DND-41 (cell line): Measurements from ENCODE around the gene MYLK4.

Experiments
- ATAC-seq: fragments of 200-7000 bp; cut with Tn5 transposase; 3 replicates; pipeline ENCODE4 v1.9.1; 2021; ENCODE audit warnings: low read depth; ENCODE audit not compliant: insufficient read depth
- DNase-seq: peaks from one replicate; pipeline ENCODE4 v3.0.0-alpha.2; 2020
- H2AFZ ChIP-seq: 2 replicates; pipeline ENCODE4 v1.6.0; 2012; ENCODE audit warnings: low read depth, low read length
- H3K27ac ChIP-seq: 2 replicates; pipeline ENCODE4 v1.5.1; 2012; ENCODE audit warnings: low read length, inconsistent platforms
- H3K27me3 ChIP-seq: fragments of 200-600 bp; sonication (generic); 2 replicates; pipeline ENCODE4 v1.6.0; 2012; ENCODE audit warnings: low read length, mild to moderate bottlenecking, inconsistent platforms; ENCODE audit not compliant: insufficient read depth, poor library complexity
- H3K36me3 ChIP-seq: 2 replicates; pipeline ENCODE4 v1.5.1; 2012; ENCODE audit warnings: low read length, inconsistent platforms; ENCODE audit not compliant: insufficient read depth
- H3K4me1 ChIP-seq: 2 replicates; pipeline ENCODE4 v1.5.1; 2012; ENCODE audit warnings: mild to moderate bottlenecking, low read length; ENCODE audit not compliant: insufficient read depth
- H3K4me2 ChIP-seq: 2 replicates; pipeline ENCODE4 v1.6.0; 2012; ENCODE audit warnings: mild to moderate bottlenecking, moderate library complexity, low read length, inconsistent platforms; ENCODE audit not compliant: insufficient read depth
- H3K4me3 ChIP-seq, 2 experiments: fragments of 200-600 bp in 1 of 2; shearing (Covaris generic) in 1 of 2; 2 replicates each; pipeline ENCODE4 v1.5.1; 2012 to 2016; ENCODE audit warnings: inconsistent platforms in 2 of 2, low read length in 2 of 2, mild to moderate bottlenecking in 2 of 2, low read depth in 1 of 2, moderate library complexity in 1 of 2
- H3K79me2 ChIP-seq: 2 replicates; pipeline ENCODE4 v1.6.0; 2012; ENCODE audit warnings: low read length, inconsistent platforms; ENCODE audit not compliant: insufficient read depth
- H3K9ac ChIP-seq: 2 replicates; pipeline ENCODE4 v1.6.0; 2012; ENCODE audit warnings: low read depth, mild to moderate bottlenecking, inconsistent platforms, low read length, moderate library complexity
- H3K9me3 ChIP-seq: 2 replicates; pipeline ENCODE4 v1.5.1; 2012; ENCODE audit warnings: low read length, moderate library complexity, mild to moderate bottlenecking, inconsistent platforms; ENCODE audit not compliant: insufficient read depth, severe bottlenecking
- H4K20me1 ChIP-seq: 2 replicates; pipeline ENCODE4 v1.6.0; 2012; ENCODE audit warnings: low read length; ENCODE audit not compliant: insufficient read depth
- CTCF ChIP-seq: IDR thresholded peaks from 2 replicates; pipeline ENCODE4 v1.5.1; 2012; ENCODE audit warnings: borderline replicate concordance, low read length, moderate library complexity, mild to moderate bottlenecking; ENCODE audit not compliant: poor library complexity, severe bottlenecking; ENCODE audit errors: extremely low read depth
- EZH2 ChIP-seq: IDR thresholded peaks from 3 replicates; pipeline ENCODE4 v1.6.1; 2012; ENCODE audit warnings: borderline replicate concordance, low read depth, mild to moderate bottlenecking, moderate library complexity, low read length, inconsistent platforms; ENCODE audit not compliant: severe bottlenecking

Gene MYLK4

DNA sequence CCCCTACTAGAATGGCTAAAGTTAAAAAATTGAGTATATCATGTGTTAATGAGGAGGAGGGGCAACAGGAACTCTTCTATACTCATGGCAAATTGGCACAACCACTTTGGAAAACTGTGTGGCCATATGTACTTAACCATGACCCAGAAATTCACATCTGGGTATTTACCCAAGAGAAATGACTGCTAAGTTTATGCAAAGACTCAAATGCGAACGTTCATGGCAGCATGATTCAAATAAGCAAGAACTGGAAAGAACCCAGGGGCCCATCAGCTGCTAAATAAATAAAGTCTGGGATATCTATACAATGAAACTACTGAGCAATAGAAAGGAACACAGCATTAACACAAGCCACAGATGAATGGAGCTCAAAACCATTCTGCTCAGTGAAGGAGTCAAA, 107.6 kb downstream of the MYLK4 start:
- Histone ChIP-seq H3K79me2 (no peaks in the 10 kb centered on the region), H3K4me2 (no peak overlapping the region), H2AFZ (no peak overlapping the region), H3K27ac (no peak overlapping the region), H3K9ac (no peak overlapping the region), H3K27me3 (peaks cover 15% of the 10 kb centered on the region), H4K20me1 (no peaks in the 10 kb centered on the region; the same call in 1 of the 2 replicates), H3K4me3 (no peak overlapping the region), H3K36me3 (no peaks in the 10 kb centered on the region), H3K4me1 (no peaks in the 10 kb centered on the region), H3K9me3 (no peaks in the 10 kb centered on the region)
- no peak for TF ChIP-seq CTCF
- TF ChIP-seq EZH2 = no peak
- ATAC-seq (no peak), DNase-seq (no peak)

- Histone ChIP-seq H3K9me3 (no peaks in the 10 kb centered on the region), H3K36me3 (no peaks in the 10 kb centered on the region), H3K27ac (no peak overlapping the region), H2AFZ (no peak overlapping the region), H3K4me3 (no peak overlapping the region), H3K79me2 (no peaks in the 10 kb centered on the region), H3K4me1 (no peaks in the 10 kb centered on the region), H4K20me1 (no peaks in the 10 kb centered on the region; the same call in 1 of the 2 replicates), H3K27me3 (peaks cover 13% of the 10 kb centered on the region), H3K9ac (no peak overlapping the region), H3K4me2 (no peak overlapping the region)
- ATAC-seq (no peak), DNase-seq (no peak)
- TF ChIP-seq CTCF (no peak), EZH2 (no peak)
Measured at GRCh38 chr6:2641044-2641725, 109.5 kb downstream of the MYLK4 start.

- H3K9me3 ChIP-seq = no peaks in the 10 kb centered on the region
- H3K36me3 ChIP-seq = no peaks in the 10 kb centered on the region
- no peak overlapping the region for H2AFZ ChIP-seq
- H3K79me2 ChIP-seq = no peaks in the 10 kb centered on the region
- no peak for DNase-seq
- no peaks in the 10 kb centered on the region; the same call in 1 of the 2 replicates for H4K20me1 ChIP-seq
- H3K27me3 ChIP-seq = peaks cover 13% of the 10 kb centered on the region
- no peaks in the 10 kb centered on the region for H3K4me1 ChIP-seq
- no peak overlapping the region for H3K4me3 ChIP-seq
- ATAC-seq = no peak
- no peak overlapping the region for H3K9ac ChIP-seq
- TF ChIP-seq EZH2 (no peak), CTCF (no peak)
- H3K27ac ChIP-seq = no peak overlapping the region
- H3K4me2 ChIP-seq = no peak overlapping the region
Measured at GRCh38 chr6:2640551-2640950, 110.2 kb downstream of the MYLK4 start.
